PC-3 (cell line): ENCODE results near the gene SERPINB6. TPM values are rescaled to one million over a fixed set of nuclear protein-coding genes. Genes with fewer than 3 reads are reported as not detected.
"Not testable (repeated sequence)": the region's sequence is repeated elsewhere in the genome, so short reads cannot be mapped to it uniquely, and the experiment has no call there.

Source experiments
- ATAC-seq: fragments of 200-7000 bp; cut with Tn5 transposase; 2 replicates; pipeline ENCODE4 v1.9.1; 2020; ENCODE audit warnings: mild to moderate bottlenecking, moderate library complexity
- BruUV-seq: library from RNA; stranded (reverse); fragments of 400-500 nt; replicated peaks from 2 replicates; lab custom pipeline; 2021; lab: Mats Ljungman, UMichigan
- CTCF ChIA-PET: fragments of 300-600 bp; sonication (Branson Sonifier 250); formaldehyde crosslinking; loops from one replicate; lab custom pipeline; 2022; ENCODE audit warnings: antibody characterized with exemption; lab: Charles Lee
- POLR2A ChIA-PET: fragments of 300-600 bp; sonication (Branson Sonifier 250); formaldehyde crosslinking; loops from one replicate; lab custom pipeline; 2022; ENCODE audit warnings: antibody characterized with exemption; ENCODE audit not compliant: unreplicated experiment; lab: Charles Lee
- DNase-seq: peaks from one replicate; pipeline ENCODE4 v3.0.0-alpha.2; 2015
- H2AFZ ChIP-seq: fragments of 300-600 bp; sonication (generic); 2 replicates; pipeline ENCODE4 v1.6.0; 2016; ENCODE audit warnings: antibody characterized with exemption, low read length
- H3F3A ChIP-seq: fragments of 300-600 bp; sonication (generic); one replicate; pipeline ENCODE4 v1.6.0; 2017; ENCODE audit warnings: antibody characterized with exemption, low read length, control low read depth, mild to moderate bottlenecking; ENCODE audit not compliant: unreplicated experiment
- H3K27ac ChIP-seq: fragments of 300-600 bp; sonication (generic); 2 replicates; pipeline ENCODE4 v1.5.1; 2016; ENCODE audit warnings: mild to moderate bottlenecking, low read length
- H3K27me3 ChIP-seq: fragments of 300-600 bp; sonication (generic); 2 replicates; pipeline ENCODE4 v1.6.1; 2016; ENCODE audit warnings: low read length, mixed read lengths
- H3K36me3 ChIP-seq: fragments of 300-600 bp; sonication (generic); 2 replicates; pipeline ENCODE4 v1.6.1; 2016; ENCODE audit warnings: low read depth, mixed run types, low read length, mixed read lengths
- H3K4me1 ChIP-seq: fragments of 300-600 bp; sonication (generic); 2 replicates; pipeline ENCODE4 v1.5.1; 2016; ENCODE audit warnings: low read length; ENCODE audit not compliant: insufficient read depth
- H3K4me2 ChIP-seq: fragments of 300-600 bp; sonication (generic); 2 replicates; pipeline ENCODE4 v1.6.0; 2016; ENCODE audit warnings: low read length
- H3K4me3 ChIP-seq: fragments of 300-600 bp; sonication (generic); 2 replicates; pipeline ENCODE4 v1.5.1; 2016; ENCODE audit warnings: mild to moderate bottlenecking, low read length, mixed read lengths
- H3K79me2 ChIP-seq: fragments of 300-600 bp; sonication (generic); 2 replicates; pipeline ENCODE4 v1.6.1; 2017; ENCODE audit warnings: low read length, mixed read lengths
- H3K9ac ChIP-seq: fragments of 300-600 bp; sonication (generic); 2 replicates; pipeline ENCODE4 v1.6.0; 2016; ENCODE audit warnings: mild to moderate bottlenecking, low read length
- H3K9me2 ChIP-seq: fragments of 300-600 bp; sonication (generic); replicated peaks from 2 replicates; pipeline ENCODE4 v1.6.1; 2016; ENCODE audit warnings: mixed run types, low read length, mixed read lengths
- H3K9me3 ChIP-seq: fragments of 300-600 bp; sonication (generic); 2 replicates; pipeline ENCODE4 v1.6.1; 2016; ENCODE audit warnings: low read length, mixed read lengths
- H4K20me1 ChIP-seq: fragments of 300-600 bp; sonication (generic); 2 replicates; pipeline ENCODE4 v1.6.1; 2016; ENCODE audit warnings: low read length, mixed read lengths
- EZH2 ChIP-seq: fragments of 300-600 bp; sonication (generic); IDR thresholded peaks from one replicate; pipeline ENCODE4 v1.6.1; 2017; ENCODE audit warnings: antibody characterized with exemption, mild to moderate bottlenecking, low read length; ENCODE audit not compliant: unreplicated experiment
- EZH2phosphoT487 ChIP-seq: fragments of 300-600 bp; sonication (generic); IDR thresholded peaks from 2 replicates; pipeline ENCODE4 v1.6.1; 2018; ENCODE audit warnings: mild to moderate bottlenecking, antibody characterized with exemption, low read length, borderline replicate concordance
- intact Hi-C: fragments of 100-400 bp; cut with micrococcal nuclease; formaldehyde crosslinking; loops from 2 replicates; pipeline ENCODE4 v1.9.0; 2023
- total RNA-seq: library from RNA; depleted of rRNA; stranded (reverse); fragments of >200 nt; gene quantifications from 2 replicates; pipeline ENCODE4 v1.2.3, GENCODE V29; 2014
- TF ChIP-seq, protein P1 (sequence below): fragments of 300-600 bp; sonication (generic); conservative IDR thresholded peaks from 2 replicates; pipeline ENCODE4 v1.5.1; 2017; ENCODE audit warnings: antibody characterized with exemption, low read depth, mild to moderate bottlenecking, low read length

The SERPINB6 gene
- total RNA-seq, 1 experiment from 2014 or later: 119 TPM

DNA sequence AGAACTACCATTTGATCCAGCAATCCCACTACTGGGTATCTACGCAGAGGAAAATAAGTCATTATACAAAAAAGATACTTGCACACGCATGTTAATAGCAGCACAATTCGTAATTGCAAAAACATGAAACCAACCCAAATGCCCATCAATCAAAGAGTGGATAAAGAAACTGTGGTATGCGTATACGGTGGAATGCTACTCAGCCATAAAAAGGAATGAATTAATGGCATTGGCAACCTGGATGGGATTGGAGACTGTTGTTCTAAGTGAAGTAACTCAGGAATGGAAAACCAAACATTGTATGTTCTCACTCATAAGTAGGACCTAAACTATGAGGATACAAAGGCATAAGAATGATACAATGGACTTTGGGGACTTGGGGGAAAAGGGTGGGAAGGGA, 1.3 kb upstream of the SERPINB6 start:
- H4K20me1 ChIP-seq, H3K9ac ChIP-seq, DNase-seq, ATAC-seq, H3F3A ChIP-seq, H3K4me3 ChIP-seq, H3K9me3 ChIP-seq, H2AFZ ChIP-seq, H3K4me2 ChIP-seq, intact Hi-C loops, H3K9me2 ChIP-seq, H3K27me3 ChIP-seq, BruUV-seq, H3K27ac ChIP-seq, H3K36me3 ChIP-seq: not testable (repeated sequence)
- CTCF ChIA-PET: interaction anchor here (0.6 kb wide), 1 partner anchor 184 kb away, joined by 9 read pairs; the partner anchor contains the start of gene TUBB2A
- H3K79me2 ChIP-seq: peaks cover 47% of the 10 kb centered on the region
- H3K4me1 ChIP-seq: peaks cover 43% of the 10 kb centered on the region
- POLR2A ChIA-PET: interaction anchor here (0.6 kb wide), 3 partner anchors 7 to 1202 kb away, joined by 4 to 6 read pairs (median 4); no protein-coding TSS in a partner anchor

DNA sequence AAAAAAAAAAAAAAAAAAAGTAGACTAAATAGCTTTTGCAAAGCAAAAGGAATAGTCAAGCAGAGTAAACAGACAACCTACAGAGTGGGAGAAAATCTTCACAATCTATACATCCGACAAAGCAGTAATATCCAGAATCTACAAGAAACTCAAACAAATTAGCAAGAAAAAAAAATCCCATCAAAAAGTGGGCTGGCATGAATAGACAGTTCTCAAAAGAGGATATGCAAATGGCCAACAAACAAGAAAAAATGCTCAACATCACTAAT, 786 bp upstream of the SERPINB6 start:
- Histone ChIP-seq H3K9ac (peak overlapping the region; percentile 92), H3K27ac (peak overlapping the region; percentile 80), H2AFZ (peak overlapping the region; percentile 91), H3K4me2 (peak overlapping the region; percentile 83), H3K4me1 (peaks cover 38% of the 10 kb centered on the region), H3K79me2 (peaks cover 52% of the 10 kb centered on the region), H3K4me3 (peak overlapping the region; percentile 87)
- ATAC-seq, H3K9me2 ChIP-seq, H3F3A ChIP-seq, H3K27me3 ChIP-seq, DNase-seq, BruUV-seq, H3K9me3 ChIP-seq, H4K20me1 ChIP-seq, intact Hi-C loops, H3K36me3 ChIP-seq: not testable (repeated sequence)
- ChIA-PET POLR2A (interaction anchor here (0.6 kb wide), 3 partner anchors 8 to 1202 kb away, joined by 4 to 6 read pairs (median 4); no protein-coding TSS in a partner anchor), CTCF (interaction anchor here (0.6 kb wide), 1 partner anchor 185 kb away, joined by 9 read pairs; the partner anchor contains the start of gene TUBB2A)

DNA sequence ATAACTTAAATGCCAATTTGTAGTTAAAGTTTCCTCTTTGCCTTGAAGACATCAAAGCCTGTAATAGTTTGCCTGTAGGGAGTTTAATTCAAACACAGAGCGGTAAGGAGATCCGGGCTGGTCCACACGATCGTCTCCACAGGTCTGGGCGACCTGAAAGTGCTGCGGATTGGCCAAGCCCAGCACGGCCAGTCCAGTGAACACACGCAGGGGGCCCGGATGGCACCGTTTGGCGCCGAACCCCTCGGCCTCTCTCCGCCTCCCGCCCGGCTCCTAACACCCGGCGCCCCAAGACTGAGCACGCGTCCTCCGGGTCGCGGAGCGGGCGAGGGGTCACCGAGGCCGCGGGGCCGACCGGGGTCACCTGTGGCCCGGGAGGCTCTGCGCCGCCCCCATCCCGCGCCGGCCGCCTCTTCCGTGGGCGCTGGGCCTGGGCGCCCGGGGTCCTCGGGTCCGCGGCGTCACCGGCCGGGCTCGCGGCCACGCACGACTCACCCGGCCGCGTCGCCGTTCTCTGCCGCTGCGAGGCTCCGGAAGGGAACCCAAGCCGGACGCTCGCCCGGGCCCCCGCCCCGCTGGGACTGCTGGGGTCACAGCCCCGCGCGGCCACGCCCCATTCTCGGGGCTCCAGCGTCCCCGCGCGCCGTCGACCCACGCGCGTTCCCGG, 481 bp downstream of the SERPINB6 start:
- peak overlapping the region; percentile 91 for H2AFZ ChIP-seq
- peak; percentile 58 for DNase-seq
- no peaks in the 10 kb centered on the region for H3K9me3 ChIP-seq
- BruUV-seq: no TSS peak
- H3F3A ChIP-seq: no peaks in the 10 kb centered on the region
- POLR2A ChIA-PET: interaction anchor here (0.6 kb wide), 1 partner anchor 12 kb away, joined by 5 read pairs; no protein-coding TSS in a partner anchor
- peaks cover 65% of the 10 kb centered on the region for H3K79me2 ChIP-seq
- CTCF ChIA-PET: no interaction called here
- peak overlapping the region; percentile 80 for H3K27ac ChIP-seq
- intact Hi-C loops: loop anchor here (1.0 kb wide), 1 partner anchor 18 kb away; no protein-coding TSS in a partner anchor
- 0 out of 2 replicates have a peak, but pooled peaks cover 2% of the 10 kb centered on the region for H3K36me3 ChIP-seq
- H3K4me1 ChIP-seq: peaks cover 25% of the 10 kb centered on the region
- TF ChIP-seq EZH2phosphoT487 (no peak), EZH2 (no peak)
- TF ChIP-seq, protein P1, sequence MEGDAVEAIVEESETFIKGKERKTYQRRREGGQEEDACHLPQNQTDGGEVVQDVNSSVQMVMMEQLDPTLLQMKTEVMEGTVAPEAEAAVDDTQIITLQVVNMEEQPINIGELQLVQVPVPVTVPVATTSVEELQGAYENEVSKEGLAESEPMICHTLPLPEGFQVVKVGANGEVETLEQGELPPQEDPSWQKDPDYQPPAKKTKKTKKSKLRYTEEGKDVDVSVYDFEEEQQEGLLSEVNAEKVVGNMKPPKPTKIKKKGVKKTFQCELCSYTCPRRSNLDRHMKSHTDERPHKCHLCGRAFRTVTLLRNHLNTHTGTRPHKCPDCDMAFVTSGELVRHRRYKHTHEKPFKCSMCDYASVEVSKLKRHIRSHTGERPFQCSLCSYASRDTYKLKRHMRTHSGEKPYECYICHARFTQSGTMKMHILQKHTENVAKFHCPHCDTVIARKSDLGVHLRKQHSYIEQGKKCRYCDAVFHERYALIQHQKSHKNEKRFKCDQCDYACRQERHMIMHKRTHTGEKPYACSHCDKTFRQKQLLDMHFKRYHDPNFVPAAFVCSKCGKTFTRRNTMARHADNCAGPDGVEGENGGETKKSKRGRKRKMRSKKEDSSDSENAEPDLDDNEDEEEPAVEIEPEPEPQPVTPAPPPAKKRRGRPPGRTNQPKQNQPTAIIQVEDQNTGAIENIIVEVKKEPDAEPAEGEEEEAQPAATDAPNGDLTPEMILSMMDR: no peak
- peak overlapping the region; percentile 83 for H3K4me2 ChIP-seq
- H3K4me3 ChIP-seq: peak overlapping the region; percentile 87
- peak overlapping the region; percentile 92 for H3K9ac ChIP-seq
- no peaks in the 10 kb centered on the region for H3K9me2 ChIP-seq
- peak; percentile 75 for ATAC-seq
- no peaks in the 10 kb centered on the region for H3K27me3 ChIP-seq
- H4K20me1 ChIP-seq: no peaks in the 10 kb centered on the region
